Measurements from ENCODE around the gene P2RX6. TPM values are rescaled to one million over a fixed set of nuclear protein-coding genes. Genes with fewer than 3 reads are reported as not detected.

The P2RX6 gene
- total RNA-seq, result 1.2 TPM

GRCh38 chr22:21014726-21015465 is at the start of gene P2RX6:
P2RX6 (plus strand) TSS chr22:21015165; CDS start chr22:21015175, 10 bp downstream.

GRCh38 chr22:20966883-20967696 is 47.9 kb upstream of the P2RX6 start, which contains the start of gene AIFM3:
AIFM3 (plus strand) TSS chr22:20967255; CDS start chr22:20967945, 690 bp downstream.

DNA sequence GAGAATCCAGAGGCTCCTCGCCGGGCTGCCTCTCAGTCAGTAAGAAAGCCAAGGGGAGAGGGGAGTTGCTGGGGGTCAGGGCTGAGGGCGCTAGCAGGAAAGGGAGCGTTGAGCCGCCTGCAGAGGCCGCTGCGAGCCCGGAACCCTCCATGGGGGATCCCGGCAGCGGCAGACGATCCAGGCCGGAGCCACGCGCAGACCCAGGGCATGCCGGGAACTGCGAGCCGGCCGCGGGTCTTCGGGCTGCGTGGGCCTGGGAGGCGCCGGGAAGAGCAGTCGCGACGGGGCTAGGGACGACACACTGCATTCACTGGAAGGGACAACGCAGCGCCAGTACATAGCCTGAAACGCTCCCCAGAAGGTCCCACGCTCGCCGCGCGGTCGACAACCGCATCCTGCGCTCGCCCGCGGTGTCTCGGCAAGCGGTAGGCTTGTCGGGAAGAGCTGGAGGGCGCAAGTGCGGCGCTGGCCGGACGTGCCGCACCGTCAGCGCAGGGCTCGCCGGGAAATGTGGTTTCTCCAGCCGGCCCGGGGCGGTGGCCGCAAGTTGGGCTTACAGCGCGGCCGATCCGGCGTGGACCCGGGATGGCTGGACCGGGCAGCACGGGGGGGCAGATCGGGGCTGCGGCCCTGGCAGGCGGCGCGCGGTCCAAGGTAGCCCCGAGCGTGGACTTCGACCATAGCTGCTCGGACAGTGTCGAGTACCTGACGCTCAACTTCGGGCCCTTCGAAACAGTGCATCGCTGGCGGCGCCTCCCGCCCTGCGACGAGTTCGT is 33.0 kb upstream of the P2RX6 start, which contains the start of gene LZTR1:
Gene LZTR1 (plus strand): TSS at position 511 of the 776 bp plus-strand sequence. CDS start 75 bp downstream, at position 586.

DNA sequence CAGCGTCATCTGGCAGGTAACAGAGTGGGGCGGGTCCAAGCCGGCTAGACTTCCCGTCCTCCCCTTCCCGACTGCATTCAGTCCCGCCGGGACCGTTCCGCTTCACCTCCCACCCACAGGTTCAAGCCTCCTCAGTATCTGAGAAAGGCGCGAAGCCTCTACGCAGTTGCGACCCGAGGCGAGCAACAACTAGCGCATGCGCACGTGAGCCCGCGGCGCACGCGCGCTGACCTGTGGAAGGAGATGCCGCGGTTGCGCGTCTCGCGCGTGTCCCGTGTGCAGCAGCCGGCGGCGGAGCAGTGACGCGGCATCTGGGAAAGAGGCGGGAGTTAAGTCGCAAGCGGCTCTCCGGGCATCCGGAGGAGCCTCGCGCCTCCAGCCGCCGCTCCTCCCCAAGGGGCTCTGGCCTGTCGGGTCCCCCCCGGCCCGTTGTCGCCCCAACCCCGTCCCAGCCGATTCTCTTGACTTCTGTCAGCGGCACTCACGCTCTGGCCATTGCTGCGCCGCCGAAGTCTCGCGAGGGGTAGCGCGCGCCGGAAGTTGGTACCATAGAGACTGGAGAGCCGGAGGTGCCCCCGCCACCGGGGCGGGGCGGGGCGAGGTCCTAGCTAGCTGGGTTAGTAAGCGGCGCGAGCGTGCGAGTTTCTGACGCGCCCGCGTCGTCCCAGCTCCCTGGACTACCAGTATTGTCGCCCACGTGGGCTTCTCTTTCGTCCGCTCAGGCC is 13.2 kb upstream of the P2RX6 start, which contains the start of gene THAP7:
Gene THAP7 (minus strand): TSS at position 518 of the 725 bp plus-strand sequence. CDS start 207 bp downstream, at position 311.

DNA sequence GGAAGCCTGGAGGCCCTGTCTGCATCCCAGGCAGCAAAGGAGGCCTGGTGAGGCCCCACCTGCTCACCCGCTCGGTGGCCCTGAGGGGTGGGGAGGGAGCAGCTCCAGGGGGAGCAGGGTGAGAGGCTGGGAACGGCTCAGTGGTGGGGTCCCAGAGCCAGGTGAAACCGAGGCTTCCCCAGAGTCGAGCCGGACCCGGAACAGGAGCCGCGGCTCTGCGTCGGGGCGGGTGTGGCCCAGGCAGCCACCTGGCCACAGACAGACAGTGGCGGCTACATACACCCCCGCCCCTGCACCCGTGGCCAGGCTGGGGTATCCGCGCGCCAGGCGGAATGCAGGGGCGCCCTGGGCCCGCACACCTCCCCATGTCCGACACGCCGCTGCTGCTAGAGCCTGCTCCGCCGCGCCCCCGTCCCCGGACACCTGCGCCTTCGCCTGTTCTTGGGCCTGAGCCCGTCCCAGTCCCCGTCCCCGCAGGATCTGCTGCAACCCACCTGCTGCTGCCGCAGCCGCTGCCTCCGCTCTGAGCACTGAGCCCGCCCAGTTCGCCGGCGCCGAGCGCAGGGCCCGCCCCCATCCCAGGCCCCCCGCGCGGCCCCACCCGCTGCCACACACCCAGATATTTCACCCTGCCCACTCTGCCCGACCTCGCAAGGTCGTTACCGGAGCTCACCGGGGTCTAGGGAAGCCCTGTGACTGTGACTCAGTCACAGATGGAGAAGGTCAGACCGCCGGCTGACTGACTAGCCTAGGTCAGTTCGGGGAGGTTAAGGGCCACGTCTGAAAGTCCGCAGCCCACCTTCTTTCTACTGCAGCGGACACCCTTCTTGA is 17.3 kb downstream of the P2RX6 start, which contains the start of gene SLC7A4:
Gene SLC7A4 (minus strand): TSS at position 525 of the 831 bp plus-strand sequence. CDS start 749 bp downstream, outside the sequence.

DNA sequence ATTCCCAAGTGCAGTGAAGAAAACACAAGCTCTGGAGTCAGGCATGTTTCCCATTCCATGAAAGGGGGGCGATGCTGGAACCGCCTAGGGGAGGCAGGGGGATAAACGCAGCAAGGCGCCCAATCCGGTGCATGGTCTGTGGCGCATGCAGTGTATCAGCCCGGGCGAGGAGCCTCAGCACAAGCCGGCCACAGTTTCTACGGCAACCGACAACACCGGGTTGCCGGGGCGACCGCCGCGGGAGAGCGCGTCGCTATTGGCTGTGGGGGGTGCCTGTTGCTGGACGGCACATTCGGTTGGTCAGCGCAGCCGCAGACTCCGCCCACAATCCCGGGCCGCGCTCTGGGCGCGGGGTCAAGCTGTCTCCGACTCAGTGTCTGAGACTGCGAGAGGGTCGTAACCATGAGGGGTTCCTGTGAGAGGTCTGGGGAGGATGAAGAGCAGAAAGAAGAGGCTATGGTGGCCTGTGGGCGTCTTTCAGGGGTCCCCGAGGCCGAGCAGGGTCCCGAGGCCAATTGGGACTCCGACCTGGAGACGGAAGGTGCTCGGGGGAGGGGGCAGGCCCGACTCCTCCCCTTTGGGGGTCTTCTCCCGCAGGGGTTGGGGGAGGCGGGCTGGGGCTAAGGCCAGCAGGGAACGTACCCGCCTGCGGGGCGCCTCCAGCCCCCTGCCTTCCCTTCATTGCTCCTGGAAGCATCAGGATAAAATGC is 30.8 kb downstream of the P2RX6 start, which contains the start of gene LRRC74B:
Gene LRRC74B (plus strand): TSS at position 362 of the 710 bp plus-strand sequence. CDS start 41 bp downstream, at position 403.

Small RNAs within 50 kb of the gene (small RNA-seq; reads per million reads assigned to genes)
- gene MIR649, result not detected

Other genes starting within 250 kb of the P2RX6 start
- 5.8 TPM for gene SERPIND1, start 241.1 kb upstream of the P2RX6 start, total RNA-seq
- 102 TPM for gene PI4KA, start 156.4 kb upstream of the P2RX6 start, total RNA-seq
- 10.1 TPM for gene SNAP29, start 156.2 kb upstream of the P2RX6 start, total RNA-seq
- gene CRKL, start 97.8 kb upstream of the P2RX6 start, total RNA-seq, result 69.2 TPM
- 27.5 TPM for gene AIFM3, start 47.9 kb upstream of the P2RX6 start, total RNA-seq
- 53.5 TPM for gene LZTR1, start 32.9 kb upstream of the P2RX6 start, total RNA-seq
- gene THAP7, start 13.0 kb upstream of the P2RX6 start, total RNA-seq, result 18.2 TPM
- 6.7 TPM for gene SLC7A4, start 17.4 kb downstream of the P2RX6 start, total RNA-seq
- 0.46 TPM for gene LRRC74B, start 30.8 kb downstream of the P2RX6 start, total RNA-seq

Measured in diencephalon (tissue), 1 donor.